HepG2 (cell line): Measurements from ENCODE around the gene CLCN2. TPM values are rescaled to one million over a fixed set of nuclear protein-coding genes. Genes with fewer than 3 reads are reported as not detected.

Experiments
- AHR ChIP-seq: IDR thresholded peaks from 2 replicates; pipeline ENCODE4 v1.6.1; 2018; ENCODE audit warnings: missing genetic modification reagents, missing compliant biosample characterization
- CHD4 ChIP-seq: fragments of 200-600 bp; sonication (generic); IDR thresholded peaks from 2 replicates; pipeline ENCODE4 v1.7.0; 2017; ENCODE audit warnings: mild to moderate bottlenecking, low read length, borderline replicate concordance
- EED ChIP-seq: sonication (generic); formaldehyde crosslinking; IDR thresholded peaks from 2 replicates; pipeline ENCODE4 v1.5.0; 2020; ENCODE audit warnings: mild to moderate bottlenecking, missing genetic modification reagents
- KLF12 ChIP-seq: sonication (generic); formaldehyde crosslinking; IDR thresholded peaks from 2 replicates; pipeline ENCODE4 v1.4.0; 2020; ENCODE audit warnings: missing genetic modification reagents, borderline replicate concordance
- MAFF ChIP-seq: IDR thresholded peaks from 2 replicates; pipeline ENCODE4 v1.6.1; 2011; ENCODE audit warnings: low read depth, low read length, improper control_type of control experiment
- MTA1 ChIP-seq: sonication (generic); formaldehyde crosslinking; IDR thresholded peaks from 2 replicates; pipeline ENCODE4 v1.4.0; 2020; ENCODE audit warnings: missing genetic modification reagents, mild to moderate bottlenecking, borderline replicate concordance
- PATZ1 ChIP-seq: sonication (generic); formaldehyde crosslinking; IDR thresholded peaks from 2 replicates; pipeline ENCODE4 v1.4.0; 2020; ENCODE audit warnings: missing genetic modification reagents
- RELA ChIP-seq: sonication (generic); formaldehyde crosslinking; IDR thresholded peaks from 2 replicates; pipeline ENCODE4 v1.4.0; 2020; ENCODE audit warnings: missing genetic modification reagents
- STAT5B ChIP-seq: sonication (generic); formaldehyde crosslinking; IDR thresholded peaks from 2 replicates; pipeline ENCODE4 v1.4.0; 2020; ENCODE audit warnings: missing genetic modification reagents
- TOPORS ChIP-seq: sonication (generic); formaldehyde crosslinking; IDR thresholded peaks from 2 replicates; pipeline ENCODE4 v1.8.0; 2023; ENCODE audit warnings: mild to moderate bottlenecking, missing genetic modification reagents
- TSC22D2 ChIP-seq: sonication (generic); formaldehyde crosslinking; IDR thresholded peaks from 2 replicates; pipeline ENCODE4 v1.5.1; 2020; ENCODE audit warnings: missing genetic modification reagents, mild to moderate bottlenecking, borderline replicate concordance
- ZBTB34 ChIP-seq: sonication (generic); formaldehyde crosslinking; IDR thresholded peaks from 2 replicates; pipeline ENCODE4 v1.8.0; 2022; ENCODE audit warnings: mild to moderate bottlenecking, missing genetic modification reagents
- ZNF432 ChIP-seq: sonication (generic); formaldehyde crosslinking; IDR thresholded peaks from 2 replicates; pipeline ENCODE4 v1.5.0; 2020; ENCODE audit warnings: missing genetic modification reagents, mild to moderate bottlenecking, borderline replicate concordance
- ZNF607 ChIP-seq: sonication (generic); formaldehyde crosslinking; IDR thresholded peaks from 2 replicates; pipeline ENCODE4 v1.5.1; 2020; ENCODE audit warnings: missing genetic modification reagents, mild to moderate bottlenecking, borderline replicate concordance
- ZNF781 ChIP-seq: sonication (generic); formaldehyde crosslinking; IDR thresholded peaks from 2 replicates; pipeline ENCODE4 v1.5.1; 2020; ENCODE audit warnings: borderline replicate concordance, mild to moderate bottlenecking, missing genetic modification reagents; ENCODE audit errors: not compliant biosample characterization
- polyA plus RNA-seq, 8 experiments: library from polyadenylated mRNA; depleted of rRNA in 3 of 8; stranded (reverse) in 7 of 8; unstranded in 1 of 8; fragments of >200 nt; fragmentation: Illumina TruSeq in 4 of 8; extraction: Trizol in 4 of 8; gene quantifications; 2 replicates each; pipeline versions ENCODE4 v1.2.1 to v1.2.3, GENCODE V29; 2011 to 2016; ENCODE audit warnings: low read depth in 4 of 8, missing spikeins in 1 of 8, mixed read lengths in 1 of 8; ENCODE audit not compliant: insufficient read depth in 1 of 8
- total RNA-seq, 5 experiments: library from RNA; depleted of rRNA; stranded (reverse); fragments of >200 nt; fragmentation: Illumina TruSeq; extraction: Trizol; gene quantifications; 2 replicates each; pipeline ENCODE4 v1.2.3, GENCODE V29; 2016; ENCODE audit warnings: low read depth in 1 of 5
- TF ChIP-seq, protein P1 (sequence below): sonication (generic); formaldehyde crosslinking; IDR thresholded peaks from one replicate; pipeline ENCODE4 v1.5.1; 2020; ENCODE audit warnings: mild to moderate bottlenecking, missing genetic modification reagents; ENCODE audit errors: not compliant biosample characterization
- TF ChIP-seq, protein P2 (sequence below), 2 experiments: fragments of 450-650 bp in 1 of 2; sonication (generic) in 1 of 2; formaldehyde crosslinking; IDR thresholded peaks; 2 replicates each; pipeline versions ENCODE4 v1.5.0 to v1.8.0; 2020 to 2022; ENCODE audit warnings: mild to moderate bottlenecking in 1 of 2, missing genetic modification reagents in 1 of 2

The CLCN2 gene
- total and polyA plus RNA-seq, 2 of the 13 experiments (the other 11 are each of a cell fraction or from before 2014, with no cell fraction given) = 11.4 to 13.5 TPM

DNA sequence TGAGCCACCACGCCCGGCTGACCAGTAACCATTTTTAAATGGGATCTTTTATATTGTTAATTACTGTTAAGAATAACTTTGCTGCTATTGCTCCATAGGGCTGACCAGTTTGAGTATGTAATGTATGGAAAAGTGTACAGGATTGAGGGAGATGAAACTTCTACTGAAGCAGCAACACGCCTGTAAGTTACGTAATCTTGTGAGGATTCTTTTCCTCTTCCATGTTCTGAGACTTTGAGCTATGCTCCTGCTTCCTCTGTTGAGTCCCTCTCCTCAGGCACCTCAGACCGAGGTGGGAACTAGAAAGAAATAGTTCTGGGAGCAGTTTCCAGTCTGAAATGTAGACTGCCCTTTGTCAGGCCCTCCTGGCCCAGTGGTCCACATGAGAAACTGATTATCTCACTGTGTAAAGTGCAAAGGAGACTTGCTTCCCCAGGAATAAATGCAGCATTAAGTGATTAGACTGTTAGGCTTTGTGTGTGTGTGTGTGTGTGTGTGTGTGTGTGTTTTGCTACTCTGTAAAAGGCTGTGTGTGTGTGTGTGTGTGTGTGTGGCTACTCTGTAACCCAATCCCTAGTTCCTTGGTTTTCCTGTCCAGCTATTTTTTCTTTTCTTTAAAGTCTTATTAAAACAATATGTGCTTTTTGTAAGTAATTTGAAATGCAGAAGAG is 5.3 kb upstream of the CLCN2 start (continued):
- TF ChIP-seq, protein P1, sequence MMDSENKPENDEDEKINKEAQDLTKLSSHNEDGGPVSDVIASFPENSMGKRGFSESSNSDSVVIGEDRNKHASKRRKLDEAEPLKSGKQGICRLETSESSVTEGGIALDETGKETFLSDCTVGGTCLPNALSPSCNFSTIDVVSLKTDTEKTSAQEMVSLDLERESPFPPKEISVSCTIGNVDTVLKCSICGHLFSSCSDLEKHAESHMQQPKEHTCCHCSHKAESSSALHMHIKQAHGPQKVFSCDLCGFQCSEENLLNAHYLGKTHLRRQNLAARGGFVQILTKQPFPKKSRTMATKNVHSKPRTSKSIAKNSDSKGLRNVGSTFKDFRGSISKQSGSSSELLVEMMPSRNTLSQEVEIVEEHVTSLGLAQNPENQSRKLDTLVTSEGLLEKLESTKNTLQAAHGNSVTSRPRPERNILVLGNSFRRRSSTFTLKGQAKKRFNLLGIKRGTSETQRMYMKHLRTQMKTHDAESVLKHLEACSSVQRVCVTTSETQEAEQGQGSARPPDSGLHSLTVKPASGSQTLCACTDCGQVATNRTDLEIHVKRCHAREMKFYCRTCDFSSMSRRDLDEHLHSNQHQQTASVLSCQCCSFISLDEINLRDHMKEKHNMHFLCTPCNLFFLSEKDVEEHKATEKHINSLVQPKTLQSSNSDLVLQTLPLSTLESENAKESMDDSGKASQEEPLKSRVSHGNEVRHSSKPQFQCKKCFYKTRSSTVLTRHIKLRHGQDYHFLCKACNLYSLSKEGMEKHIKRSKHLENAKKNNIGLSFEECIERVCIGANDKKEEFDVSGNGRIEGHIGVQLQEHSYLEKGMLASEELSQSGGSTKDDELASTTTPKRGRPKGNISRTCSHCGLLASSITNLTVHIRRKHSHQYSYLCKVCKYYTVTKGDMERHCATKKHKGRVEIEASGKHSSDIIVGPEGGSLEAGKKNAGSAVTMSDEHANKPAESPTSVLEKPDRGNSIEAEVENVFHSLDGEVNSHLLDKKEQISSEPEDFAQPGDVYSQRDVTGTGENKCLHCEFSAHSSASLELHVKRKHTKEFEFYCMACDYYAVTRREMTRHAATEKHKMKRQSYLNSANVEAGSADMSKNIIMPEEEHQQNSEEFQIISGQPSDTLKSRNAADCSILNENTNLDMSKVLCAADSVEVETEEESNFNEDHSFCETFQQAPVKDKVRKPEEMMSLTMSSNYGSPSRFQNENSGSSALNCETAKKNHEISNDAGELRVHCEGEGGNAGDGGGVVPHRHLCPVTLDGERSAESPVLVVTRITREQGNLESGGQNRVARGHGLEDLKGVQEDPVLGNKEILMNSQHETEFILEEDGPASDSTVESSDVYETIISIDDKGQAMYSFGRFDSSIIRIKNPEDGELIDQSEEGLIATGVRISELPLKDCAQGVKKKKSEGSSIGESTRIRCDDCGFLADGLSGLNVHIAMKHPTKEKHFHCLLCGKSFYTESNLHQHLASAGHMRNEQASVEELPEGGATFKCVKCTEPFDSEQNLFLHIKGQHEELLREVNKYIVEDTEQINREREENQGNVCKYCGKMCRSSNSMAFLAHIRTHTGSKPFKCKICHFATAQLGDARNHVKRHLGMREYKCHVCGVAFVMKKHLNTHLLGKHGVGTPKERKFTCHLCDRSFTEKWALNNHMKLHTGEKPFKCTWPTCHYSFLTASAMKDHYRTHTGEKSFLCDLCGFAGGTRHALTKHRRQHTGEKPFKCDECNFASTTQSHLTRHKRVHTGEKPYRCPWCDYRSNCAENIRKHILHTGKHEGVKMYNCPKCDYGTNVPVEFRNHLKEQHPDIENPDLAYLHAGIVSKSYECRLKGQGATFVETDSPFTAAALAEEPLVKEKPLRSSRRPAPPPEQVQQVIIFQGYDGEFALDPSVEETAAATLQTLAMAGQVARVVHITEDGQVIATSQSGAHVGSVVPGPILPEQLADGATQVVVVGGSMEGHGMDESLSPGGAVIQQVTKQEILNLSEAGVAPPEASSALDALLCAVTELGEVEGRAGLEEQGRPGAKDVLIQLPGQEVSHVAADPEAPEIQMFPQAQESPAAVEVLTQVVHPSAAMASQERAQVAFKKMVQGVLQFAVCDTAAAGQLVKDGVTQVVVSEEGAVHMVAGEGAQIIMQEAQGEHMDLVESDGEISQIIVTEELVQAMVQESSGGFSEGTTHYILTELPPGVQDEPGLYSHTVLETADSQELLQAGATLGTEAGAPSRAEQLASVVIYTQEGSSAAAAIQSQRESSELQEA = no peak
- TF ChIP-seq KLF12 (no peak), ZBTB34 (CRISPR knock-in tag) (no peak), EED (CRISPR knock-in tag) (no peak), TOPORS (no peak), RELA (CRISPR knock-in tag) (no peak), TSC22D2 (CRISPR knock-in tag) (no peak), ZNF607 (no peak), CHD4 (no peak), MAFF (no peak), ZNF781 (CRISPR knock-in tag) (no peak), PATZ1 (CRISPR knock-in tag) (0 out of 2 replicates have a peak, but pooled peaks have one; percentile 35), AHR (no peak), STAT5B (CRISPR knock-in tag) (no peak), MTA1 (CRISPR knock-in tag) (no peak), ZNF432 (CRISPR knock-in tag) (no peak)
- TF ChIP-seq, protein P2, sequence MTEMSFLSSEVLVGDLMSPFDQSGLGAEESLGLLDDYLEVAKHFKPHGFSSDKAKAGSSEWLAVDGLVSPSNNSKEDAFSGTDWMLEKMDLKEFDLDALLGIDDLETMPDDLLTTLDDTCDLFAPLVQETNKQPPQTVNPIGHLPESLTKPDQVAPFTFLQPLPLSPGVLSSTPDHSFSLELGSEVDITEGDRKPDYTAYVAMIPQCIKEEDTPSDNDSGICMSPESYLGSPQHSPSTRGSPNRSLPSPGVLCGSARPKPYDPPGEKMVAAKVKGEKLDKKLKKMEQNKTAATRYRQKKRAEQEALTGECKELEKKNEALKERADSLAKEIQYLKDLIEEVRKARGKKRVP (CRISPR knock-in tag; IDR thresholded peaks at IDR 0.05) = no peak
